ENCODE data around the gene GSTO2.

DNA sequence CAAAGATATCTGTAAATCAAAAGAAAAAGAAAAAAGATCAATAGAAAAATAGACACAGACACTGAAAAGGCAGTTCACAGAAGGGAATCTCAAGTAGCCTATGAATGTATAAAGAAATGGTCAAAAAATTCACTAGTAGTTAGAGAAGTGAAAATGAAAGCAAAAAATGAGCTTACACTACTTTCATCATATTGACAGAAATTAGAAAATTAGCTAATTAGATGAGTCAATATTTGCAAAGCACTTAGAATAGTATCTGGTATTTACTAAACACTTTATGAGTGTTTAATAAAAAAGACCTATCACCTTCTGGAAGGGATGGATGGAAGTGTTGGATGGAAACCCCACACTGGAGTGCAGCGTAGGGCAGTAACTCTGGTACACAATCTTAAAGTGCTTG lies 82.9 kb downstream of the GSTO2 start:
- TF ChIP-seq, protein P1, sequence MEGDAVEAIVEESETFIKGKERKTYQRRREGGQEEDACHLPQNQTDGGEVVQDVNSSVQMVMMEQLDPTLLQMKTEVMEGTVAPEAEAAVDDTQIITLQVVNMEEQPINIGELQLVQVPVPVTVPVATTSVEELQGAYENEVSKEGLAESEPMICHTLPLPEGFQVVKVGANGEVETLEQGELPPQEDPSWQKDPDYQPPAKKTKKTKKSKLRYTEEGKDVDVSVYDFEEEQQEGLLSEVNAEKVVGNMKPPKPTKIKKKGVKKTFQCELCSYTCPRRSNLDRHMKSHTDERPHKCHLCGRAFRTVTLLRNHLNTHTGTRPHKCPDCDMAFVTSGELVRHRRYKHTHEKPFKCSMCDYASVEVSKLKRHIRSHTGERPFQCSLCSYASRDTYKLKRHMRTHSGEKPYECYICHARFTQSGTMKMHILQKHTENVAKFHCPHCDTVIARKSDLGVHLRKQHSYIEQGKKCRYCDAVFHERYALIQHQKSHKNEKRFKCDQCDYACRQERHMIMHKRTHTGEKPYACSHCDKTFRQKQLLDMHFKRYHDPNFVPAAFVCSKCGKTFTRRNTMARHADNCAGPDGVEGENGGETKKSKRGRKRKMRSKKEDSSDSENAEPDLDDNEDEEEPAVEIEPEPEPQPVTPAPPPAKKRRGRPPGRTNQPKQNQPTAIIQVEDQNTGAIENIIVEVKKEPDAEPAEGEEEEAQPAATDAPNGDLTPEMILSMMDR (conservative IDR thresholded peaks at IDR 0.05; ENCODE audit: low read length): no peak
- no peak for TF ChIP-seq EZH2phosphoT487 (IDR thresholded peaks at IDR 0.05; ENCODE audit: borderline replicate concordance)

All from Loucy (cell line).